ENCODE data around the gene ADGRV1. TPM values are rescaled to one million over a fixed set of nuclear protein-coding genes. Genes with fewer than 3 reads are reported as not detected.

Gene ADGRV1
- total RNA-seq, 1 experiment from 2014 or later: 0.18 TPM

DNA sequence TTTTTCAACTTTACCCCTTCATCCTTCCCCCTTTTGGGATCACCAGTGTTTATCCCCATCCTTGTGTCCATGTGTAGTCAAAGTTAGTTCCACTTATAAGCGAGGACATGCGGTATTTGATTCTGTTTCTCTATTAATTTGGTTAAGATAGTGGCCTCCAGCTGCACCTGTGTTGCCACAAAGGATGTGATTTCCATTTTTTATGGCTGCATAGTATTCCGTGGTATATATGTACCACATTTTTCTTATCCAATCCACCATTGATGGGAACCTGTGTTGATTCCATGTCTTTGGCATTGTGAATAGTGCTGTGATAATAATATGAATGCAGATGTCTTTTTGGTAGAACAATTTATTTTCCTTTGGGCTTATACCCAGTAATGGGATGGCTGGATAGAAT is 572.2 kb downstream of the ADGRV1 start:
- no peak for DNase-seq (ENCODE audit: low spot score)

DNA sequence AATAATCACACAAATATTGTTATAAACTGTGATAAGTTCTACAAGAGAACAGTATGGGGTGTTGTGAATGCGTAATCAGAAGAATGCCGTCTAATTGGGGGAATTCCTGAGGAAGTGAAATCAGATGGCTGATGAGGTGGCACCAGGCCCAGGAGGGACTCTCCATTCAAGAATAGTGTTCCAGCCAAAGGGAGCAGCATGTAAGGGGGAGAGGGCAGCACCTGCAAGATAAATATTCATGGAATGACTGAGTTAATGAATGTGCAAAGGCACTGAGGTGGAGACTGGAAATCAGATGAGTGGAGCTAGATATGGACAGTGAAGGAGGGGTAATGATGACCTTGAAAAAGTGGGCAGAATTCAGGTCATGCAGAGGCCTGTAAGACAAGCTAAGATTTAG is 574.0 kb downstream of the ADGRV1 start:
- DNase-seq (ENCODE audit: low spot score): no peak

DNA sequence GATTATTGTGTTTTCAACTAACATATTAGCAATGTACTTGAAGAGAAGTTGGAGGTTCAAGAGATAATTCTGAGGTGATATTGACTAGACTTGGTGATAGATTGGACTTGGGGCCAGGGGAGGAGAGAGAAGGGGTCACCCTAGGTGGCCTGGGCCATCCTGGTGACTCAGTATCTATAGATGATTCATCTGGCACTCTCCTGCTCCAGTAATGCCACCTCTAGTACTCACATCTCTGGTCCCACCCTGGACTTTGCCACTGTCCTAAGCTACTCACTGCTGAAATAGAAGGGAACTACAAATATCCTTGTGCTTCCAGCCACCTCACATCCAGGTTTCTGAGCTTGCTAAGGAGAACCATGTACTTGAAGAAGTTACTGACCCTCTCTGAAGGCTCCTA is 574.6 kb downstream of the ADGRV1 start:
- no peak for DNase-seq (ENCODE audit: low spot score)

DNA sequence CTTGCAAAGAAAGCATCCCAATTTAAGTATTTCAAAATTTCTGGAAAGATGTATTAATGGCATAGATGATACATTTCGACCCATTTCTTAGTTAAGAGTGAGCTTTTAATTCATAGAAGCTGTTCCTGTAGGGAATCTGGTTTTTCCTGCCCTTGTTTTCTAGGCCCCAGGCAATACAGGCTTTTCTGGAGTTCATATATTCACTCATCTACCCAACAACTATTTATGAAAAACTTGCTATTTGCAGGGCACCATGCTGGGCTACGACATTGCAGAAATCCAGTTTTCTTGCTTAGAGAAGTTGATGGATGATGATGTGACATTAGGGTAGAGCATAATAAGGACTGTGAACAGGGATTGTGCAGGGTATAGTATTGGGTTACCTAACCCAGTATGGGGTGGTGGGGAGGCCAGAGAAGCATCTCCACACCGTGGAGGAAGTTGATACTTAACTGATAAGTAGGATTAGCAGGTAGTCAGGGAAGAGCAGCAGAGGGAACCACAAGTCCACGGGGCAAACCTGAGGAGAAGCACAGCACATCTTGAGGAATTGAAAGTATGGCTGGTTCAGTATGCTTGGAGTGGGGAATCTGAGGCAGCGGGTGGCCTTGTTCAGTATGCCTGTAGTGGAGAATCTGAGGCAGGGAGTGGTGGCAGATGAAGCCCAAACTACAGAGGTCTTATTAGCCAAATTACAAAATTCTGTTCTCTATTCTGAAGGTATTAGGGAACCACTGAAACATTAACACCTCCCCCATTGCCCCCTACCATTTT is 577.1 kb downstream of the ADGRV1 start:
- DNase-seq (ENCODE audit: low spot score): no peak

DNA sequence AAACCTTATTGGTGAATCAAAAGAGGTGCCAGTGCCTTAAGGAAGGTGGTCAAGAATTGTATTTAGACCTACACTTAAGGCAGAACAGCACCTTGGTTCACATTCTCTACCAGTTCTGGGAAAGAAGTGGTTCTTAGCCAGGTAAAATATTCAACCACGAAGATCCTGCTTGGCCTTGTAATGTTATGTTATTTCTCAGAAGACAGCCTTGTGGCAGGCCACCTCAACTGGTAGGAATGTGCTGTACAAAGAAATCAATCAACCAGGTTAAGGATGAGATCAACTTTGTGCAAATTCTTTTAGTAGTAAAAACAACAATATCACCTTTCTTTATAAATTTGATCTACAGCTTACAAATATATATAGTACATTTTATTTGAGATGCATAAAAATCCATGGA is 577.7 kb downstream of the ADGRV1 start:
- peak; percentile 45 for DNase-seq (ENCODE audit: low spot score)

DNA sequence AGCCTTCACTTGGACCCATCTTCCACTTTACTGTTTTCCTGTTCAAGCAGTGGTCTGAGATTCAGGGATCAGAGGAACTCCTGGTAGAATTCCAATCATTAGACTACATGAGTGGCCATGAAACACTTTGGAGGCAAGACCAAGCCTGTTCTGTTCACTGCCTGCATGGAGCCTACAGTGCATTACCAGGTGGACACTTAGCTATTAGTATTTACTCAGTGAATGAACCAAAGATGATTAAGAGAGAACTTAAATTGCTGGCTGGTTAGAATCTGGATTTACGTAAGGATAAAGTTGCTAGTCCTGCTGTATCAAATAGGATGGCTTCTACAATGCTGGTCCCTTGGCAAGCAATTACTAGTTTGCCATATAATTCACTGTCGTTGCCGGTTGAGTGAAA is 579.0 kb downstream of the ADGRV1 start:
- DNase-seq (ENCODE audit: low spot score): no peak

DNA sequence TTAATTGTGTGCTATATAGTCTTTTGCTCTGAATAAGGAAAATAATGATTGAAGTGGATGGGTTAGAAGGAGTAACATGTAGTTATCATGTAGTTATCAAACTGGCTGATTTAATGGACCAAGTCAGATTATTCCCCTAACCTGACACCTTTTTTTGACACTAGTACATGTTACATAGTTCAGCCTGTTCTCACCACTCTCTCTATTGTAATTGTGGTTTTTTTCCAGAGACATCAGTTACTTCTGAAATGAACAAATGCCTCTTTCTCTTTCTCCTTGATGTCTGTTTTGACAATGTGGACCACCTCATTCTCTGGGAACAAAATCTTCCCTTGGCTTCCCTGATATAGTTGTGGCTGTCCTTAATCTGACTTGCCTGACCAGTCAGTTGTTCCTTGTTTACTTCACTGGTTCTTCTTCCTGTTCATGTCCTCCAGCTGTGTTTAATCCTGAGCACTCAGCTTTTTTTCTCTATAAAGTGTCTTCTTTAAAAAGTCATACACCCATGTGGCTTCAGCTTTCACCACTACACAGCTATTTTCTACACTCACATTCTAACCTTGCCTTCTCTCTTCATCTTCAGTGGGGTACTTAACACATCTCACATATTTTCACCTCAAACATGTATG is 581.1 kb downstream of the ADGRV1 start:
- no peak for DNase-seq (ENCODE audit: low spot score)

DNA sequence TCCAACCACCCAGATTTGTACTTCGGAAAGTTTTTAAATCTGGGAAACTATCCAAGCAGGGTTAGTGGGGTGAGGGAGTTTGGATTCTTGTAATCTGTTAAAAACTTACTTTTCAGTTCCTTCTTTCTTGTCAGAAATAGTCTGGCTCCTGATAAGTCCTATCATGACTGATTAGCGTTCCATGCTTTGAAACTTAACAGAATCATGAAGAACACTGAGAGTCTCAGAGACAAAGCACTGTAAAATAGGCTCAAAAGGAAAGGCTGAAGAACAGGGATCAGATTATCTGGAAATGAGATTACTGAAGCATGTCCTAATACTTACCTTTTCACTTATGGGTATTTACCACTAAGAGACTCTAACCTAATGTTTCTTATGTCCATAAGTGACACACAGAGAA is 582.1 kb downstream of the ADGRV1 start:
- DNase-seq (ENCODE audit: low spot score): no peak

DNA sequence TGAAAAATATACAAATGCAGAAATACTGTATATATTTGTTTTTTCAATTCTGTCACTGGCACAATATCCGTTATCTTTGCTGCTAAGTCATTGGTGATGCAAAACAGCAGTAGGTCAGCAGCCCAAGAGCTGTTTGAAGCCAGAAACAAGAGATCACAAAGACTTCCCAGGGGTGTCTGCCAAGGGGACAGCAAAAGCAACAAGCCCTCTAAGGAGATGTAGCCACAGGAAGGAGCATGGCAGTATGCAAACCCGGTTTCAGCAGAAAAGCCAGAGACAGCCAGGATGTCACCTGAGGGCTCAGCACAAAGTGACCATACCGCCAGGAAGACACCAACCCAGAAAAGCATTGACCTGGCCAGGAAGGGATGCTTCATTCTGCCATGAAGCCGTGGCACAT is 583.0 kb downstream of the ADGRV1 start:
- no peak for DNase-seq (ENCODE audit: low spot score)

DNA sequence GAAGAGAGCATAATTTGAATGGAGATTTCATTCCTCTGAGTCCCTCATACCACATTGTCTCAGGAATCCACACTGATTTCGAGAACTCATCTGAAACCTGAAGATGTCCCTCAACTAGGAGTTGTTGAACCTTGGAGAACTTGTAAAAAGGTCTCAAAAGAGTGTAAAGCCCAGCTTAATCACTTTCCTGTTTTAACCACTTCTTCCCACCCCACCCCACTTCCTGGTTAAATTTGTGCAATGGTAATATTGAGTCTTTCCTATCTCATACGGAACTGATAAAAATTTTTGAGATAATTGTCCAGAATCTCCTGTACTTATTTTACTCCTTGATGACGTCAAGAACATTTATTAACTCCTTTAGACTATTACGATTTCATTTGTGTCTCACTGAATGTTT is 583.8 kb downstream of the ADGRV1 start:
- DNase-seq (ENCODE audit: low spot score): no peak

DNA sequence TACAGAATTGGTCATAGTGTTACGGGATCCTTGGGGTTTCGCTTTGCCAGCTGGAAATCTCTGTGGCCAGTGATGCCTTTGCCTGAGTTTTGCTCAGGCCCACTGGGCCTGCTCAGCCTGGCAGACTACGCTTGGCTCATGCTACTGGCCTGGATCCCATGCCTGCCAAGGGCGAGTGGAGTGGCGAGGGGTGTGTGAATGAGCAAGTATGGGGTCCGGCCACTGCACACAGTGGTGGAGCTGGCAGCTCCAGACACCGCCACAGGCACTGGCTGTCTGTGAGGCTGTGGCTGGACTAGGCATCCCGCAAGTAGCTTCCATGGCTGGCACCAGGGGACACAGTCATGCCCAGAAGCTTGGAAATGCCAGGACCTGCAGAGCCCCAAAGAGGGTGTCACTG is 584.2 kb downstream of the ADGRV1 start:
- no peak for DNase-seq (ENCODE audit: low spot score)

DNA sequence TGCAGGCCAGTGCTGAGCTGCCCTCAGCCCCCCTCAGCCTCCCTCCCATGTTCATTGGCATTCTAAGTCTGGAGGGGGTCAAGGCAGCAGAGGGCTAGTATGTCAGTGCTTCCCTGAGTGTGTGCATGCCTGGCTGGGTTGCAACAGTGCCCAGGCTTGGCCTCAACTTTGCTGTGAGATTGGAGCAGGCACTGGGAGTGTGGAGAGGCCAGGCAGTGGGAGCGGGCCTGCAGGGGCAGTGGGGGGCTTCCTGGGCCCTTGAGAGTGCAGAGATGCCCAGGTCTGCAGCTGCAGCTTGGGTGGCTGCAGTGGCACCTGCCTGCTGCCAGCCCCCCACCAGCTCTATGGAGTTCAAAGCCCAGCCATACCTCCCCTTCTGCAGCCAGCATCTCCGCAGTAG is 585.2 kb downstream of the ADGRV1 start:
- no peak for DNase-seq (ENCODE audit: low spot score)

DNA sequence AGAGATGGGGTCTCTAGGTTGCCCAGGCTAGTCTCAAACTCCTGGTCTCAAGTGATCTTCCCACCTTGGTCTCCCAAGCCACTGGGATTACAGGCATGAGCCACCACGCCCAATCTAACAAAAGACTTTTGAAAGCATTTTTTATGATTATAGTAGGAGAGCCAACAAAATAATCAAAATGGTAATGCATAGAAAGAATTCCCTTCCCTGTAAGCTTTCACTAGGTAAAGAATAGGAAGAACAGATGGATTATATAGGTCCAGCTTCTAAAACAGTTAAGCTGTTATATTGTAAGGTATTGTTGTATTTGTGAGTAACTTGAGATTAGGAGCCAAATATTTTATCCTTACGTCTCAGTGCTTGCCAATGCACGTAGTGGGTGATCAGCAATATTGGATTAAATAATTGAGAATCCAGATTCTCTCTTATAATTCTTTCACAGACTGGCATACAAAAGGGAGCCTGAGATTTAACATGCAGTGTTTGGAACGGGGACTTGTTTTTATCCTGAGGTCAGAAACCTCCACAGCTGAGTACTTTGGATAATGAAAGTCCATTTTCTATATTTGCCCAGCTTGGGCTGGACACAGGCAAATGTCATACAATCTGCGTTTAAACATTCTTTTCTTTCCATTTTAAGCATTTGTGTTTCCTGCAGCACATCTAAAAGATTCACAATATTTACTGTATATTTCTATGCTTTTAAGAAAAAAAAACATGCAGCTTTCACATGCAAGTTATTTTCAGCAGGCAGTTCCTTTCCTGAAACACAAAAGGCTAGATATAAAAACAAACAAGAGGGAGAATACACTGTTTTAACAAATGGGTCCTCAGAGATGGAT is 586.1 kb downstream of the ADGRV1 start:
- no peak for DNase-seq (ENCODE audit: low spot score)

DNA sequence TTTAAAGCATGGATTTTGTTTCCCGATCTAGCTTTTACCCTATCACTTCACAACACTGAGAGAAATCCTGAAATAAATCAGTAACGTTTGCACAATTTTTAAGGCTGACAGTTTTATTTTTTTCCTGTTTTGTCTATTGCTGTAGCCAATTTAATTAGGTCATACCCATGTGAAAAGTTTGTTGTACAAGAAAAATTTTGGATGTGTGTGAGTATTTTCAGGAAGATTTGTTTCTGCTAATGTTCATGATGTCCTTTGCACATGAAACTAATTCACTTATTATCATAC is 586.7 kb downstream of the ADGRV1 start:
- no peak for DNase-seq (ENCODE audit: low spot score)

DNA sequence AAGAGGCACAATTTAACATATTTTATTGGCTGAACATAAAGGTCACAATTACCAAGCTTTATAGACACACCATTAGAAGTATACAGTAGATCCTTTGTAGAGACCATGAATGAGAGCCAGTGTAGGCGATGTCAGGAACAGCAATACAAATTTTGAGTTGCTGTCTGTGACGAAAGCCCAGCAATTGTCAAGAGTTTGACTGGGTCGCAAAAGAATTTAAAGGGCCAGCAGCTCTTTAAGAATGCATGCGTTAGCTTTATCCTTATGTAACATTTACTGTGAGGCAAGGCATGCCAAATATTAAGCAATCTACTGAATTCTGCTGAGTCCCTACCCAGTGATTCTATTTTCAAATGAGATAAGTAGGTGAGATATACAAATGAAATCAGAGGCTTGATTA is 587.6 kb downstream of the ADGRV1 start:
- no peak for DNase-seq (ENCODE audit: low spot score)

DNA sequence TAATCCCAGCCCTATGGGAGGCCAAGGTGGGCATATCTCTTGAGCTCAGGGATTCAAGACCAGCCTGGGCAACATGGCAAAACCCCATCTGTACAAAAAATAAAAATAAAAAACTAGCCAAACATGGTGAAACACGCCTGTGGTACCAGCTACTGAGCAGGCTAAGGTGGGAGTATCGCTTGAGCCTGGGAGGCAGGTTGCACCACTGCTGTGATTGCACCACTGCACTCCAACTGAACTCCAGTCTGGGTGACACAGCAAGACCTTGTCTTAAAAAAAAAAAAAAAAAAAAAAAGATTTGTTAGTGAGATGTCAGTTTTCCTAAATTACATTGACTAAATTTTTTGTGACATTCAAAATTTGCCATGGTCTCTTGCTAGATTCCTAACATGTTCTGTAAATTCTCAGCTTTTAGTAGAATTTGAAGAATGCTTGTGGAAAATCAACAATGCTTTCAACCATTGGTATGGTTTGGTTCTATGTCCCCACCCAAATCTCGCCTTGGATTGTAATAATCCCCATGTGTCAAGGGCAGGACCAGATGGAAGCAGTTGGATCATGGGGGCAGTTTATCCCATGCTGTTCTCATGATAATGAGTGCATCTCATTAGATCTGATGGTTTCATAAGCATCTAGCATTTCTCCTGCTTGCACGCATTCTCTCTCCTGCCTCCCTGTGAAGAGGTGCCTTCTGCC is 588.5 kb downstream of the ADGRV1 start:
- no peak for DNase-seq (ENCODE audit: low spot score)

DNA sequence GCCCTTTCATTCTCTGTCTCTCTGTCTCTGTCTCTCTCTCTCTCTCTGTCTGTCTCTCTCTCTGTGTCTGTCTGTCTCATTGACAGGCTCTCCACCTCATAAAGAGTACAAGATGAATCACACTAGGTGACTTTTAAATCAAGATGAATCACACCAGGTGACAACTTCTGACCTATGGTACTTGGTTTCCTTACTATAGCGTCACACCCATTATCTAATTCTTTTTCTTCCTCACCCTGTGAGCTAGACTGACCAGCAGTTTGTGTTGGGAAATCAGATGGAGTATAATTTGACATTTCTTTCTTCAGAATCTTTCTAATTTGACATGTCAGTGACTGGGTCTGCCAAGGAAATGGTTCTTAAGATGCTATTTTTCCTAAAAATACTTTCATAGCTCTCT is 591.6 kb downstream of the ADGRV1 start:
- no peak for DNase-seq (ENCODE audit: low spot score)

DNA sequence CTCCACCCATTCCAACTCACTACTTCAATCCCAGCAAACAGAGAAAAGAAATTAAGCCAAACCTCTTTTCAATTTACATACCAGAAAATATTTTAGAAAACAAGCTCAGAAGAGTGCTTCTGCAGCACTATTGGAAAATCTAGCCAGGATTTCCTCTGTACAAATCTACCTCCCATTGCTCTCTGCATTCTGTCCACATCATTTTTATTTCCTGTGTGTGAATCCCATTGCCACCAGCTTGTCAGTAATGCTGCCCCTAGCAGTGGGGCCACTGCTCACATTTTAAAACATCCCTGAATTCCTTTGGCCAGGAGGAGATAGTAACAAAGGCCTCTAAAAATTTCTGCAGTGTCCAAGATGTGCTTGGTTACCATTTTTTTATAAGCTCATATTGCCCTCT is 592.0 kb downstream of the ADGRV1 start:
- no peak for DNase-seq (ENCODE audit: low spot score)

DNA sequence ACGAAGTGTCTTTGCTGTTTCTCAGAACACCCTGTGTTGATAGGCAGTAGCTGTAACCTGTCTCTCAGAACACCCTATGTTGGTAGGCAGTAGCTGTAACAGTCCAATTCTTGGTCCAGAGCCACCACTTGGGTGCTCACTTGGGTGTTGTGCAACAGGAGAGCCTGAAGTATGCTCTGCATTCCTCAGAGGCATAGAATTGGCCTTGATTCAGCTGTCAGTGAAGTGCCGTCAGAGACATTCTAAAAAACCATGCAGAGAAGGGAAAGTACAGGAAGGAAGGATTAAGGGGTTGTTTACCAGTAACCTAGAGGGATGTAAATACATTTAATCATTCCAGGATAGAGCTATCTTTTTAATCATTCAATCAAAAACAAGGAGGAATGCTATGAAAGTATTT is 593.4 kb downstream of the ADGRV1 start:
- no peak for DNase-seq (ENCODE audit: low spot score)

DNA sequence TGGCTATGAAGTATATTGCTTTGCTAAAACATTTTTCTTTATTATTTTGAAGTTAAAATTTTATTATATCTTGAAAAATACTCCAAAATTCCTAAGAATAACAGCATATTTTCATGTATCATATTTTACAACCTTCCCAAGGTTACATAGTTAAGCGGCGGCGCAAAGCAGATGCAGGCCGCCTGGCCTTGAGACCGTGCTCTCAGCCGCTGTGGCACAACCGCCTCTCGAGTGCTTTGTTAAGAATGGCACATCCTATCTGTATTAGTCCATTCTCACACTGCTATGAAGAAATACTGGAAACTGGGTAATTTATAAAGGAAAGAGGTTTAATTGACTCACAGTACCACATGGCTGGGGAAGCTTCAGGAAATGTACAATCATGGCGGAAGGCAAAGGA is 595.7 kb downstream of the ADGRV1 start:
- no peak for DNase-seq (ENCODE audit: low spot score)

DNA sequence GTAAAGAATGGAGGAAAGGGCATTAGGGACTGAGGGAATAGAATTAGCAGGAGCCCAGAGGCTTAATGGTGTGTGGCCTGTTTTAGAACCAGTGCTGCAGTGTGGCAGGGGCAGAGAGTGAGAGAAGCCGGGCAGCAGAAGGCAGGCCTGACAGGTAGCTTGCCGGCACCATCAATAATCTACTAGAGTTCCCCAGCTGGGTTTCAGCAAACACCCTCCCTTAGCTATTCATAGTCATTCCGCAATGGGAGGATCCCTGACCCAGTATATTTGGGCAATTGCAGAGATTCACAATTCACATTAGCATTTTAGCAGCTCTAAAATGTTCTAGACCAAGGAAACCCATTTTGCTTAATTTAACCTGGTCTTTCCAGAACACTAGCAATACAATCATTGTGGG is 596.7 kb downstream of the ADGRV1 start:
- no peak for DNase-seq (ENCODE audit: low spot score)

DNA sequence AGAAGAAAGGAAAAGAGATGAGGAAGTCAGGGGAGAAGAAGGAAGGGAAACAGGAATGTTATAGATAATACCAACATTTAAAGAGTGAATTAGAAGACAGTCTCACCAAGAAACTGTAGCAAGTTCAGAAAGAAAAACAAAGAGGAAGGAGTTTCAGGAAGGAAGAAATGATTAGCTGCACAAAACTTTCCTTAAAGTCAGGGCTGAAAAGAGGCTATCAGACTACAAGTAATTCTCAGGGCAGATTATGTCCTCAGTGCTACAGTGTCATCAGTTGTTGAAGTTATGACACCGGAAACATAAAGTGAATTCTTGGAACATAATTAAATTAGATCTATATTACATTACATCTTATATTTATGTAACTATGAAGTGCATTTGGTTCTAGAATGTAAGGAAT is 597.6 kb downstream of the ADGRV1 start:
- DNase-seq (ENCODE audit: low spot score): no peak
